ENCODE measurements around the gene EEF1A2. TPM values are rescaled to one million over a fixed set of nuclear protein-coding genes. Genes with fewer than 3 reads are reported as not detected.

Gene EEF1A2
- total and polyA plus RNA-seq, 2 donors from 2014 or later, result 1.5 to 18.1 TPM

- Histone ChIP-seq H3K4me3 (ENCODE audit: low read length in 3 of 3) (no peak overlapping the region), H3K36me3 (ENCODE audit: control insufficient read depth in 2 of 3, insufficient read depth in 3 of 3, low read length in 3 of 3) (no peaks in the 10 kb centered on the region), H3K27ac (ENCODE audit: low read depth in 2 of 2, low read length in 2 of 2) (no peak overlapping the region), H3K27me3 (ENCODE audit: control insufficient read depth, insufficient read depth, low read length) (peaks cover 11% of the 10 kb centered on the region), H3K4me1 (ENCODE audit: control insufficient read depth in 2 of 3, insufficient read depth in 2 of 3, low read depth in 1 of 3, low read length in 3 of 3) (peaks cover 0 to 4% (median 0%) of the 10 kb centered on the region in 3 donors), H3K9ac (ENCODE audit: low read length in 3 of 3) (no peak overlapping the region), H3K9me3 (ENCODE audit: control insufficient read depth in 2 of 3, insufficient read depth in 1 of 3, low read length in 3 of 3) (no peaks in the 10 kb centered on the region)
- DNase-seq, result no peak
- no peak for TF ChIP-seq CTCF (IDR thresholded peaks at IDR 0.05; ENCODE audit: borderline replicate concordance, extremely low read depth, insufficient read depth)
- FAIRE-seq, result no peak
- intact Hi-C loops (cut with DNase I), result no loop called here
Observed at GRCh38 chr20:63478346-63479302, 20.3 kb downstream of the EEF1A2 start.

GRCh38 chr20:63477944-63478343 lies 20.9 kb downstream of the EEF1A2 start:
- no peaks in the 10 kb centered on the region for H3K9me3 ChIP-seq (ENCODE audit: control insufficient read depth in 2 of 3, insufficient read depth in 1 of 3, low read length in 3 of 3)
- TF ChIP-seq CTCF (IDR thresholded peaks at IDR 0.05; ENCODE audit: borderline replicate concordance, extremely low read depth, insufficient read depth), result no peak
- no peak overlapping the region for H3K27ac ChIP-seq (ENCODE audit: low read depth in 2 of 2, low read length in 2 of 2)
- H3K36me3 ChIP-seq (ENCODE audit: control insufficient read depth in 2 of 3, insufficient read depth in 3 of 3, low read length in 3 of 3), result no peaks in the 10 kb centered on the region
- peaks cover 11% of the 10 kb centered on the region for H3K27me3 ChIP-seq (ENCODE audit: control insufficient read depth, insufficient read depth, low read length)
- DNase-seq, result no peak
- H3K4me3 ChIP-seq (ENCODE audit: low read length in 3 of 3), result no peak overlapping the region
- H3K4me1 ChIP-seq (ENCODE audit: control insufficient read depth in 2 of 3, insufficient read depth in 2 of 3, low read depth in 1 of 3, low read length in 3 of 3), result peaks cover 0 to 2% (median 0%) of the 10 kb centered on the region in 3 donors
- intact Hi-C loops (cut with DNase I), result no loop called here
- no peak for FAIRE-seq
- no peak overlapping the region for H3K9ac ChIP-seq (ENCODE audit: low read length in 3 of 3)

- DNase-seq (no peak), FAIRE-seq (no peak)
- Histone ChIP-seq H3K4me3 (ENCODE audit: low read length in 3 of 3) (no peak overlapping the region), H3K36me3 (ENCODE audit: control insufficient read depth in 2 of 3, insufficient read depth in 3 of 3, low read length in 3 of 3) (no peaks in the 10 kb centered on the region), H3K9me3 (ENCODE audit: control insufficient read depth in 2 of 3, insufficient read depth in 1 of 3, low read length in 3 of 3) (no peaks in the 10 kb centered on the region), H3K27ac (ENCODE audit: low read depth in 2 of 2, low read length in 2 of 2) (no peak overlapping the region), H3K9ac (ENCODE audit: low read length in 3 of 3) (no peak overlapping the region), H3K4me1 (ENCODE audit: control insufficient read depth in 2 of 3, insufficient read depth in 2 of 3, low read depth in 1 of 3, low read length in 3 of 3) (no peaks in the 10 kb centered on the region), H3K27me3 (ENCODE audit: control insufficient read depth, insufficient read depth, low read length) (peaks cover 11% of the 10 kb centered on the region)
- intact Hi-C loops (cut with DNase I), result no loop called here
- TF ChIP-seq CTCF (IDR thresholded peaks at IDR 0.05; ENCODE audit: borderline replicate concordance, extremely low read depth, insufficient read depth), result no peak
Observed at GRCh38 chr20:63477061-63477616, 21.7 kb downstream of the EEF1A2 start.

Measured in kidney (tissue), 14 donors.